ENCODE measurements around the gene HTR6.
"Not testable (repeated sequence)": the region's sequence is repeated elsewhere in the genome, so short reads cannot be mapped to it uniquely, and the experiment has no call there.

Gene HTR6

GRCh38 chr1:19664453-19665185 is at the start of gene HTR6:
HTR6 (plus strand) TSS chr1:19664875; CDS start chr1:19665754, 879 bp downstream.
- H3K4me1 Mint-ChIP-seq (ENCODE audit: low read depth): peaks cover 6% of the 10 kb centered on the region
- peaks cover 69% of the 10 kb centered on the region for H3K27me3 Mint-ChIP-seq (ENCODE audit: low read depth)
- H3K9me3 Mint-ChIP-seq: no peaks in the 10 kb centered on the region
- no peaks in the 10 kb centered on the region for H3K36me3 Mint-ChIP-seq (ENCODE audit: low read depth)
- no peak within 1 kb of the TSS for H3K27ac Mint-ChIP-seq
- H3K4me3 Mint-ChIP-seq: no peak within 1 kb of the TSS

GRCh38 chr1:19615438-19615837 is 49.2 kb upstream of the HTR6 start:
- Mint-ChIP-seq H3K4me1 (ENCODE audit: low read depth) (peaks cover 12% of the 10 kb centered on the region), H3K4me3 (no peak overlapping the region), H3K27ac (no peak overlapping the region), H3K36me3 (ENCODE audit: low read depth) (peaks cover 8% of the 10 kb centered on the region), H3K9me3 (no peaks in the 10 kb centered on the region), H3K27me3 (ENCODE audit: low read depth) (no peaks in the 10 kb centered on the region)

- Mint-ChIP-seq H3K27me3 (ENCODE audit: low read depth) (no peaks in the 10 kb centered on the region), H3K9me3 (no peaks in the 10 kb centered on the region), H3K27ac (no peak overlapping the region), H3K36me3 (ENCODE audit: low read depth) (peaks cover 8% of the 10 kb centered on the region), H3K4me1 (ENCODE audit: low read depth) (peaks cover 12% of the 10 kb centered on the region), H3K4me3 (no peak overlapping the region)
Measured at GRCh38 chr1:19616489-19616888, 48.2 kb upstream of the HTR6 start.

- Mint-ChIP-seq H3K4me3 (no peak overlapping the region), H3K36me3 (ENCODE audit: low read depth) (peaks cover 8% of the 10 kb centered on the region), H3K27me3 (ENCODE audit: low read depth) (no peaks in the 10 kb centered on the region), H3K9me3 (no peaks in the 10 kb centered on the region), H3K27ac (no peak overlapping the region), H3K4me1 (ENCODE audit: low read depth) (peaks cover 12% of the 10 kb centered on the region)
Measured at GRCh38 chr1:19617376-19617775, 47.3 kb upstream of the HTR6 start.

- no peaks in the 10 kb centered on the region for H3K9me3 Mint-ChIP-seq
- H3K27me3 Mint-ChIP-seq (ENCODE audit: low read depth): no peaks in the 10 kb centered on the region
- peaks cover 3% of the 10 kb centered on the region for H3K4me1 Mint-ChIP-seq (ENCODE audit: low read depth)
- peaks cover 5% of the 10 kb centered on the region for H3K36me3 Mint-ChIP-seq (ENCODE audit: low read depth)
- no peak overlapping the region for H3K4me3 Mint-ChIP-seq
- H3K27ac Mint-ChIP-seq: no peak overlapping the region
Measured at GRCh38 chr1:19618428-19618827, 46.2 kb upstream of the HTR6 start.

GRCh38 chr1:19619697-19620384 is 44.8 kb upstream of the HTR6 start:
- Mint-ChIP-seq H3K27ac (no peak overlapping the region), H3K9me3 (no peaks in the 10 kb centered on the region), H3K4me3 (no peak overlapping the region), H3K36me3 (ENCODE audit: low read depth) (peaks cover 10% of the 10 kb centered on the region), H3K27me3 (ENCODE audit: low read depth) (no peaks in the 10 kb centered on the region), H3K4me1 (ENCODE audit: low read depth) (peaks cover 6% of the 10 kb centered on the region)

GRCh38 chr1:19620786-19621185 is 43.9 kb upstream of the HTR6 start:
- H3K36me3 Mint-ChIP-seq (ENCODE audit: low read depth): peaks cover 6% of the 10 kb centered on the region
- no peak overlapping the region for H3K4me3 Mint-ChIP-seq
- H3K27ac Mint-ChIP-seq: no peak overlapping the region
- H3K27me3 Mint-ChIP-seq (ENCODE audit: low read depth): no peaks in the 10 kb centered on the region
- H3K9me3 Mint-ChIP-seq: no peaks in the 10 kb centered on the region
- H3K4me1 Mint-ChIP-seq (ENCODE audit: low read depth): peaks cover 3% of the 10 kb centered on the region

GRCh38 chr1:19621274-19621950 is 43.3 kb upstream of the HTR6 start:
- Mint-ChIP-seq H3K27ac (no peak overlapping the region), H3K36me3 (ENCODE audit: low read depth) (peaks cover 6% of the 10 kb centered on the region), H3K9me3 (no peaks in the 10 kb centered on the region), H3K27me3 (ENCODE audit: low read depth) (no peaks in the 10 kb centered on the region), H3K4me1 (ENCODE audit: low read depth) (peaks cover 3% of the 10 kb centered on the region), H3K4me3 (no peak overlapping the region)

- Mint-ChIP-seq H3K27ac (no peak overlapping the region), H3K36me3 (ENCODE audit: low read depth) (peaks cover 6% of the 10 kb centered on the region), H3K4me1 (ENCODE audit: low read depth) (peaks cover 3% of the 10 kb centered on the region), H3K4me3 (no peak overlapping the region), H3K9me3 (no peaks in the 10 kb centered on the region), H3K27me3 (ENCODE audit: low read depth) (no peaks in the 10 kb centered on the region)
Measured at GRCh38 chr1:19622204-19622603, 42.5 kb upstream of the HTR6 start.

- Mint-ChIP-seq H3K4me1 (ENCODE audit: low read depth) (peaks cover 3% of the 10 kb centered on the region), H3K4me3 (no peak overlapping the region), H3K27ac (no peak overlapping the region), H3K9me3 (no peaks in the 10 kb centered on the region), H3K36me3 (ENCODE audit: low read depth) (peaks cover 6% of the 10 kb centered on the region), H3K27me3 (ENCODE audit: low read depth) (no peaks in the 10 kb centered on the region)
Measured at GRCh38 chr1:19623523-19623922, 41.2 kb upstream of the HTR6 start.

GRCh38 chr1:19625291-19625937 is 39.3 kb upstream of the HTR6 start:
- Mint-ChIP-seq H3K4me3 (no peak overlapping the region), H3K36me3 (ENCODE audit: low read depth) (peaks cover 9% of the 10 kb centered on the region), H3K27me3 (ENCODE audit: low read depth) (no peaks in the 10 kb centered on the region), H3K9me3 (no peaks in the 10 kb centered on the region), H3K4me1 (ENCODE audit: low read depth) (peaks cover 3% of the 10 kb centered on the region), H3K27ac (no peak overlapping the region)

GRCh38 chr1:19628879-19629278 is 35.8 kb upstream of the HTR6 start:
- H3K27me3 Mint-ChIP-seq (ENCODE audit: low read depth): no peaks in the 10 kb centered on the region
- H3K27ac Mint-ChIP-seq: no peak overlapping the region
- H3K4me1 Mint-ChIP-seq (ENCODE audit: low read depth): no peaks in the 10 kb centered on the region
- no peak overlapping the region for H3K4me3 Mint-ChIP-seq
- no peaks in the 10 kb centered on the region for H3K9me3 Mint-ChIP-seq
- H3K36me3 Mint-ChIP-seq (ENCODE audit: low read depth): peaks cover 5% of the 10 kb centered on the region

- peaks cover 4% of the 10 kb centered on the region for H3K36me3 Mint-ChIP-seq (ENCODE audit: low read depth)
- H3K27ac Mint-ChIP-seq: no peak overlapping the region
- H3K9me3 Mint-ChIP-seq: no peaks in the 10 kb centered on the region
- H3K4me3 Mint-ChIP-seq: no peak overlapping the region
- no peaks in the 10 kb centered on the region for H3K27me3 Mint-ChIP-seq (ENCODE audit: low read depth)
- H3K4me1 Mint-ChIP-seq (ENCODE audit: low read depth): no peaks in the 10 kb centered on the region
Measured at GRCh38 chr1:19629357-19629756, 35.3 kb upstream of the HTR6 start.

- H3K27me3 Mint-ChIP-seq (ENCODE audit: low read depth); H3K27ac Mint-ChIP-seq; H3K4me3 Mint-ChIP-seq; H3K4me1 Mint-ChIP-seq (ENCODE audit: low read depth); H3K9me3 Mint-ChIP-seq; H3K36me3 Mint-ChIP-seq (ENCODE audit: low read depth): not testable (repeated sequence)
Measured at GRCh38 chr1:19630192-19630591, 34.5 kb upstream of the HTR6 start.

All from T-helper 1 cell treated with Interleukin-12 subunit alpha and Interleukin-12 subunit beta and Interleukin-4 antibody, amounts not matched to agents 30 μg/mL and 1 μg/mL, for 36 hours (primary cell).